ENCODE results near the gene ZDHHC18.
"Not testable (repeated sequence)": the region's sequence is repeated elsewhere in the genome, so short reads cannot be mapped to it uniquely, and the experiment has no call there.

ZDHHC18 gene

GRCh38 chr1:26881611-26882010 lies 55.1 kb downstream of the ZDHHC18 start:
- H3K36me3 ChIP-seq (ENCODE audit: insufficient read depth, low read length) = peaks cover 39% of the 10 kb centered on the region; the same call in 1 of the 2 replicates
- not testable (repeated sequence) for H2AFZ ChIP-seq (ENCODE audit: low read length, unreplicated experiment); H3K4me1 ChIP-seq (ENCODE audit: control insufficient read depth, insufficient read depth, low read length, unreplicated experiment); H3K79me2 ChIP-seq (ENCODE audit: control insufficient read depth, insufficient read depth, low read length, unreplicated experiment); H3K27ac ChIP-seq (ENCODE audit: low read depth, low read length); H3K27me3 ChIP-seq (ENCODE audit: insufficient read depth, low read length); H3K4me3 ChIP-seq (ENCODE audit: low read depth, low read length)

GRCh38 chr1:26882696-26883463 lies 56.4 kb downstream of the ZDHHC18 start:
- H3K4me3 ChIP-seq (ENCODE audit: low read depth, low read length) = no peak overlapping the region
- H3K4me1 ChIP-seq (ENCODE audit: control insufficient read depth, insufficient read depth, low read length, unreplicated experiment) = no peaks in the 10 kb centered on the region
- no peak overlapping the region for H3K27ac ChIP-seq (ENCODE audit: low read depth, low read length)
- no peak overlapping the region for H2AFZ ChIP-seq (ENCODE audit: low read length, unreplicated experiment)
- H3K79me2 ChIP-seq (ENCODE audit: control insufficient read depth, insufficient read depth, low read length, unreplicated experiment) = no peaks in the 10 kb centered on the region
- peaks cover 31% of the 10 kb centered on the region; the same call in 1 of the 2 replicates for H3K36me3 ChIP-seq (ENCODE audit: insufficient read depth, low read length)
- no peaks in the 10 kb centered on the region for H3K27me3 ChIP-seq (ENCODE audit: insufficient read depth, low read length)

- H3K36me3 ChIP-seq (ENCODE audit: insufficient read depth, low read length) = peaks cover 18% of the 10 kb centered on the region; the same call in 1 of the 2 replicates
- H2AFZ ChIP-seq (ENCODE audit: low read length, unreplicated experiment) = no peak overlapping the region
Observed at GRCh38 chr1:26887125-26887524, 60.6 kb downstream of the ZDHHC18 start.

GRCh38 chr1:26888231-26888630 lies 61.7 kb downstream of the ZDHHC18 start:
- no peaks in the 10 kb centered on the region for H3K27me3 ChIP-seq (ENCODE audit: insufficient read depth, low read length)
- peaks cover 9% of the 10 kb centered on the region for H3K4me1 ChIP-seq (ENCODE audit: control insufficient read depth, insufficient read depth, low read length, unreplicated experiment)
- H3K27ac ChIP-seq (ENCODE audit: low read depth, low read length) = no peak overlapping the region
- H3K79me2 ChIP-seq (ENCODE audit: control insufficient read depth, insufficient read depth, low read length, unreplicated experiment) = peaks cover 20% of the 10 kb centered on the region
- H2AFZ ChIP-seq (ENCODE audit: low read length, unreplicated experiment) = no peak overlapping the region
- no peak overlapping the region for H3K4me3 ChIP-seq (ENCODE audit: low read depth, low read length)
- peaks cover 20% of the 10 kb centered on the region; the same call in 1 of the 2 replicates for H3K36me3 ChIP-seq (ENCODE audit: insufficient read depth, low read length)

More at GRCh38 chr1:26887125-26887524, 60.6 kb downstream of the ZDHHC18 start:
- H3K27me3 ChIP-seq (ENCODE audit: insufficient read depth, low read length) = no peaks in the 10 kb centered on the region
- peaks cover 9% of the 10 kb centered on the region for H3K4me1 ChIP-seq (ENCODE audit: control insufficient read depth, insufficient read depth, low read length, unreplicated experiment)
- H3K27ac ChIP-seq (ENCODE audit: low read depth, low read length) = no peak overlapping the region
- H3K4me3 ChIP-seq (ENCODE audit: low read depth, low read length) = no peak overlapping the region
- peaks cover 20% of the 10 kb centered on the region for H3K79me2 ChIP-seq (ENCODE audit: control insufficient read depth, insufficient read depth, low read length, unreplicated experiment)

GRCh38 chr1:26889551-26890466 lies 63.3 kb downstream of the ZDHHC18 start, which contains the start of gene GPN2:
TSS of gene GPN2 (minus strand) at chr1:26890283. CDS start at chr1:26890096, 187 bp downstream.
- H3K4me3 ChIP-seq (ENCODE audit: low read depth, low read length) = peak within 1 kb of the TSS; percentile 94
- peak within 1 kb of the TSS; percentile 69 for H3K27ac ChIP-seq (ENCODE audit: low read depth, low read length)
- no peaks in the 10 kb centered on the region for H3K27me3 ChIP-seq (ENCODE audit: insufficient read depth, low read length)
- peaks cover 20% of the 10 kb centered on the region for H3K79me2 ChIP-seq (ENCODE audit: control insufficient read depth, insufficient read depth, low read length, unreplicated experiment)
- peaks cover 15% of the 10 kb centered on the region; the same call in 1 of the 2 replicates for H3K36me3 ChIP-seq (ENCODE audit: insufficient read depth, low read length)
- peak within 1 kb of the TSS; percentile 72 for H2AFZ ChIP-seq (ENCODE audit: low read length, unreplicated experiment)
- peaks cover 9% of the 10 kb centered on the region for H3K4me1 ChIP-seq (ENCODE audit: control insufficient read depth, insufficient read depth, low read length, unreplicated experiment)

- Histone ChIP-seq H3K79me2 (ENCODE audit: control insufficient read depth, insufficient read depth, low read length, unreplicated experiment) (peaks cover 20% of the 10 kb centered on the region), H2AFZ (ENCODE audit: low read length, unreplicated experiment) (peak overlapping the region; percentile 72), H3K36me3 (ENCODE audit: insufficient read depth, low read length) (peaks cover 9% of the 10 kb centered on the region; the same call in 1 of the 2 replicates), H3K4me1 (ENCODE audit: control insufficient read depth, insufficient read depth, low read length, unreplicated experiment) (peaks cover 9% of the 10 kb centered on the region), H3K27me3 (ENCODE audit: insufficient read depth, low read length) (no peaks in the 10 kb centered on the region), H3K27ac (ENCODE audit: low read depth, low read length) (peak overlapping the region; percentile 69; the same call in 1 of the 2 replicates), H3K4me3 (ENCODE audit: low read depth, low read length) (peak overlapping the region; percentile 94)
Observed at GRCh38 chr1:26890467-26890796, 63.9 kb downstream of the ZDHHC18 start.

GRCh38 chr1:26894263-26894662 lies 67.8 kb downstream of the ZDHHC18 start:
- Histone ChIP-seq H3K36me3 (ENCODE audit: insufficient read depth, low read length) (peaks cover 4% of the 10 kb centered on the region; the same call in 1 of the 2 replicates), H3K27me3 (ENCODE audit: insufficient read depth, low read length) (no peaks in the 10 kb centered on the region), H3K79me2 (ENCODE audit: control insufficient read depth, insufficient read depth, low read length, unreplicated experiment) (peaks cover 15% of the 10 kb centered on the region), H3K27ac (ENCODE audit: low read depth, low read length) (no peak overlapping the region), H3K4me3 (ENCODE audit: low read depth, low read length) (no peak overlapping the region), H3K4me1 (ENCODE audit: control insufficient read depth, insufficient read depth, low read length, unreplicated experiment) (peaks cover 7% of the 10 kb centered on the region), H2AFZ (ENCODE audit: low read length, unreplicated experiment) (no peak overlapping the region)

GRCh38 chr1:26897351-26897750 lies 70.9 kb downstream of the ZDHHC18 start:
- no peak overlapping the region for H2AFZ ChIP-seq (ENCODE audit: low read length, unreplicated experiment)
- no peaks in the 10 kb centered on the region for H3K27me3 ChIP-seq (ENCODE audit: insufficient read depth, low read length)
- H3K4me3 ChIP-seq (ENCODE audit: low read depth, low read length) = no peak overlapping the region
- no peak overlapping the region for H3K27ac ChIP-seq (ENCODE audit: low read depth, low read length)
- H3K36me3 ChIP-seq (ENCODE audit: insufficient read depth, low read length) = peaks cover 4% of the 10 kb centered on the region; the same call in 1 of the 2 replicates
- peaks cover 24% of the 10 kb centered on the region for H3K79me2 ChIP-seq (ENCODE audit: control insufficient read depth, insufficient read depth, low read length, unreplicated experiment)
- H3K4me1 ChIP-seq (ENCODE audit: control insufficient read depth, insufficient read depth, low read length, unreplicated experiment) = peaks cover 15% of the 10 kb centered on the region

- Histone ChIP-seq H3K27ac (ENCODE audit: low read depth, low read length) (peak within 1 kb of the TSS; percentile 85), H3K4me3 (ENCODE audit: low read depth, low read length) (peak within 1 kb of the TSS; percentile 98), H2AFZ (ENCODE audit: low read length, unreplicated experiment) (peak within 1 kb of the TSS; percentile 99), H3K79me2 (ENCODE audit: control insufficient read depth, insufficient read depth, low read length, unreplicated experiment) (peaks cover 24% of the 10 kb centered on the region), H3K27me3 (ENCODE audit: insufficient read depth, low read length) (no peaks in the 10 kb centered on the region), H3K36me3 (ENCODE audit: insufficient read depth, low read length) (no peaks in the 10 kb centered on the region), H3K4me1 (ENCODE audit: control insufficient read depth, insufficient read depth, low read length, unreplicated experiment) (peaks cover 15% of the 10 kb centered on the region)
Observed at GRCh38 chr1:26900001-26900814, 73.7 kb downstream of the ZDHHC18 start, which contains the start of gene GPATCH3. TSS of gene GPATCH3 (minus strand) at chr1:26900467. CDS start at chr1:26900442, 25 bp downstream.
